Measurements from ENCODE around the gene DCK.
A peak's percentile ranks its signal among the peaks of the same experiment; 100 is the strongest.
"Not testable (repeated sequence)": the region's sequence is repeated elsewhere in the genome, so short reads cannot be mapped to it uniquely, and the experiment has no call there.

The DCK gene

GRCh38 chr4:70993181-70994068 is at the start of gene DCK:
Gene DCK (plus strand): TSS chr4:70993649. CDS start chr4:70993836, 187 bp downstream.
- peak; percentile 97 for DNase-seq

GRCh38 chr4:70945046-70945445 is 48.4 kb upstream of the DCK start:
- no peak for DNase-seq

- no peak for DNase-seq
These were observed 47.9 kb upstream of the DCK start for GRCh38 chr4:70945452-70946055.

DNA sequence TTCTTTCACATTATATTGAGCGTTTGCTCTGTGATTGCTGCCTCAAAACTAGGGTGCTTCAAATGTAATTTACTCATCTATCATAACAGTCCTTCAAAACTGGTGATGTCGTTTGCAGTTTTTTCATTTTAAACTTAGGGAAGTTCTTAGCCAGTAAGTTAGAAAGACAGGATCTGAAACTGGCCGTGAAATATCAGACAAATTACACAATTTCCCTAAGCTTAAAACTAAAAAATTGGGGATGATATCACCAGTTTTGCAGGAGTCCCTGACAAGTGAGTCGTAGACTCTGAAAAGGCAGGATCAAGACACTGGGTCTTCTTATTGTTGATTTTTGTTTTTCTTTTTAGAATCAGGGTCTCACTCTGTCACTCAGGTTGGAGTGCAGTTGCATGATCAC is 46.5 kb upstream of the DCK start:
- no peak for DNase-seq

DNA sequence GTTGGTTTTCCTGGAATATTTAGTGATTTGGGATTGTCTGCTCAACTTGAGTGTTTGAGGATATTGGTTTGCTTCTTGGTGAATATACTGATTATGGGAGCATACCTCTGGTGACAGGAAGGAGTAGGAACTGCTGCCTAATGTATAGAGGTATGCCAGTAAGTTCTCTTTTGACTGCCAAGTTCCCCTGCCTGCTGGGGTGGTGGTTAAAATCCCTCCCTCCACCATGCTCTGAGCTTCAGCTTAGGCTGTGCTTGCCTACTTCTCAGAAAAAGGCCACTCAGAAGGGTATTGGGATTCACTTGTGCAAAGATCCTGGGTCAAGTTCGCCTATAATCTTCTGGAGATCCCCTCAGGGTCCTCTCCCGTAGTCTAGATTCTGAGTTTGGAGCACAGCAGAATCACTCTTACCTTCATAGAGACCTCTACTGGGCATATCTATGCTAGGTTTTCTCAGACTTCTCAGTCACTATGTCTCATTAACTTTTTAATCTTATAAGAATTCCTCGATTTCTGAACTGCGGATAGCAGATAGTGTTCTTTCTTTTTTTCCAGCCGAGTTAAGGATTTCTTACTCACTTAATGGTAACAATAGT is 44.7 kb upstream of the DCK start:
- DNase-seq, result no peak

- no peak for DNase-seq
These were observed 39.4 kb upstream of the DCK start for GRCh38 chr4:70954032-70954431.

- no peak for DNase-seq
These were observed 36.8 kb upstream of the DCK start for GRCh38 chr4:70956549-70957210.

DNA sequence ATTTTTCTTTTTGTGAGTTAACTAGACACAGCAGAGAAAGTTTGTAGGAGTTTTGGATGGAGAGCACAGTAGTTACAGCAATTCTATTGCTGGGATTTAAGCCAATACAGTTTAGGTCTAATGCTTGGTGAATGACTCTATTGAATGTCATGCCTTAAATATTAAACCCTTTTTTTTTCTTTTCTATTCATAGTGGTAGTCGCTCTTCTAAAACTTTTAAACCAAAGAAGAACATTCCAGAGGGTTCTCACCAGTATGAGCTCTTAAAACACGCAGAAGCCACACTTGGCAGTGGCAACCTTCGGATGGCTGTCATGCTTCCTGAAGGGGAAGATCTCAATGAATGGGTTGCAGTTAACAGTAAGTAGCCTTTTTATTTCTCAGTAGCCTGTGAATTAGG is 34.8 kb upstream of the DCK start:
- DNase-seq, result no peak

- DNase-seq, result no peak
These were observed 24.4 kb upstream of the DCK start for GRCh38 chr4:70969076-70969475.

- DNase-seq, result no peak
These were observed 17.2 kb upstream of the DCK start for GRCh38 chr4:70976252-70976651.

- no peak for DNase-seq
These were observed 13.9 kb upstream of the DCK start for GRCh38 chr4:70979445-70980008.

- no peak for DNase-seq
These were observed 13.3 kb upstream of the DCK start for GRCh38 chr4:70980196-70980595.

DNA sequence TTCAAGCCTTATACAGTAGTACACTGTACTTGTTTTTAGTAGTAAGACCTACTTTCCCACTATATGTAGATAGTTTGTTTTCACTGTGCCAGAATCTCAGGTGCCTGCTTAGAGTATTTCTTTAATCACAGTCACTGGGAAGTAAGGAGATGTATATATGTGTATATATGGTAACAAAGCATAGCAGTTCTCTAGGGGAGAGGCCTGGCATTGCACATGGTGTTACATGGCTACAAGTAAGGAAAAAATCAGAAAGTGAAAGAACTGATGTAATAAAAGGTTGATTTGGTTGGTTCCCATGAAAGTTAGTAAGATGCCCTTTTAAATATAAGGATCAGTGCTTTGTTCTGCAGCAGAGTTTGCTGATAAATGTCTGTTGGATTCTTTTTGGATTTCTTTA is 9.3 kb upstream of the DCK start:
- no peak for DNase-seq

DNA sequence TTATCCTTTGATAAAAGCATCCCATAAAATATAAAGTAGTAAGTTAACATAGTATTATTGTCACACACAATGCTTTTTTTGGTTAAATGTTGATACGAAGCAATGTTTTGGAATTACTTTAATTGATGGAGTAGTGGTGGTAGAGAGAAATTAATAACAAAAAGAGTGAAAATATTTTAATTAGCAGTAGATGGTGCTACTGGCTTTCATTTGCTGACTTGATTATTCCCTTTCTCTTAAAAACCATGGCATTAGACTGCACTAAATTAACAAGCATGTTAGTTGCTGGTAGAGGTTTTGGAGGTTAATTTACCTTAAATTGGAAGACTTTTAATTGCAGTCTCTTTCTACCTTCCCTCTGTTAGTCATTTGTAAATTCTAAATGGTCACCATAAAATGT is 8.9 kb upstream of the DCK start:
- DNase-seq, result no peak

- no peak for DNase-seq
These were observed 1.9 kb upstream of the DCK start for GRCh38 chr4:70991596-70991995.

- DNase-seq, result no peak
These were observed 1.0 kb upstream of the DCK start for GRCh38 chr4:70992391-70992881.

DNA sequence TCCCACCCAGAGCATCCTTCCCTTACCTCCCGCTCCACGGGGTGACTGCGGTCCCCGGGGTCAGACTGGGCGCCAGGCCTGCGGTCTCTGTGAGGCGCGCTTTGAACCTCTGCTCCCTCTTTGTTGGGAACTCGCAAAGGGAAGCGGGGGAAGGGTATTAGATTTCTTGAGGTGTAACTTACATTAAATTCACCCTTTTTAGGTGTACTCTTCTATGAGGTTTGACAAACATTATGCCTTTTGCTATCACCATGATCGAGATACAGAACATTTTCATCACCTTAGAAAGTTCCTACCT is 569 bp downstream of the DCK start:
- no peak for DNase-seq

- DNase-seq, result no peak
These were observed 1.1 kb downstream of the DCK start for GRCh38 chr4:70994387-70995099.

GRCh38 chr4:70996018-70996360 is 2.5 kb downstream of the DCK start:
- DNase-seq, result no peak

DNA sequence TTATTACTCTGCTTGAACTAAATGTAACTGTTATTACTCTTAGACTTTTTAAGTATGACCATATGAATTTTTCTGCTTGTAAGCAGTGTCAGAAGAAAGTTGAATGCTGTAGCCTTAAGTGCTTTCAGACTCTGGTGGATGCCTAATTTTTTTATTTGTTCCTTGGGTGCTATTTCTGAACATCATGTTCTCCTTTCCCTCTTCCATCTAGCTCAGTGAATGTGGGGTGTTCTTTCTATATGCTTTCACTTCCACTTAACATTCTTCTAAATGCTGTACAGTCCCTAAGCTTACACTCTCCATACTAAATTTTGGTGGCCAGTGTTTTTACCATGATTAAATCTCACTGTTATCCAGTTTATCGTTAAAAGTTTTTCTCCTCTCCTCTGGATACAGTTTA is 3.6 kb downstream of the DCK start:
- DNase-seq, result no peak

DNA sequence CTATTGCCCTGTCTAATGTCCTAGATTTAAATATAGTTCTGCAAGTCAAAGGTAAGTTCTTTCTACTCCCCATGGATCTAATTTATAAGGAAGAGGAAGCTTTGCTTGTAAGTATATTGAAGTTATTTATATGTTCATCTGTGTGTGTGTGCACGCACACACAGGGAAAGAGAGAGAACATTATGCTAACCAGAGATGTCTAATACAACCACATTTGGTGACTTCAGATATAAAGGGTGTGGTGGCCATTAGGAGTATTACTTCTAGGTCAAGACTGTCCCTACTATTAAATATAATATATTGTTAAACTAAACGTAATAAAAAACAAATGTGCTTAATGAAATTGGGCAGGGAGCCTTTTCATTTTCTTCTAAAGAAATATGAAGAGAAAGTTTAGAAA is 4.1 kb downstream of the DCK start:
- DNase-seq, result no peak

- DNase-seq, result not testable (repeated sequence)
These were observed 6.2 kb downstream of the DCK start for GRCh38 chr4:70999639-71000038.

DNA sequence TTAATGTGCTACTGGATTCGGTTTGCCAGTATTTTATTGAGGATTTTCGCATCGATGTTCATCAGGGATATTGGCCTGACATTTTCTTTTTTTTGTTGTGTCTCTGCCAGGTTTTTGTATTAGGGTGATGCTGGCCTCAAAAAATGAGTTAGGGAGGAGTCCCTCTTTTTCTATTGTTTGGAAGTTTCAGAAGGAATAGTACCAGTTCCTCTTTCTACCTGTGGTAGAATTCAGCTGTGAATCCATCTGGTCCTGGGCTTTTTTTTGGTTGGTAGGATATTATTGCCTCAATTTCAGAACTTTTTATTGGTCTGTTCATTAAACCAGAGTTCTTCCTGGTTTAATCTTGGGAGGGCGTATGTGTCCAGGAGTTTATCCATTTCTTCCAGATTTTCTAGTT is 7.9 kb downstream of the DCK start:
- not testable (repeated sequence) for DNase-seq
